CMK (cell line): ENCODE data around the gene NLRX1.
"Not testable (repeated sequence)": the region's sequence is repeated elsewhere in the genome, so short reads cannot be mapped to it uniquely, and the experiment has no call there.

Source experiments
- DNase-seq: peaks from one replicate; pipeline ENCODE4 v3.0.0-alpha.2; 2010; ENCODE audit warnings: low read depth

The NLRX1 gene

DNA sequence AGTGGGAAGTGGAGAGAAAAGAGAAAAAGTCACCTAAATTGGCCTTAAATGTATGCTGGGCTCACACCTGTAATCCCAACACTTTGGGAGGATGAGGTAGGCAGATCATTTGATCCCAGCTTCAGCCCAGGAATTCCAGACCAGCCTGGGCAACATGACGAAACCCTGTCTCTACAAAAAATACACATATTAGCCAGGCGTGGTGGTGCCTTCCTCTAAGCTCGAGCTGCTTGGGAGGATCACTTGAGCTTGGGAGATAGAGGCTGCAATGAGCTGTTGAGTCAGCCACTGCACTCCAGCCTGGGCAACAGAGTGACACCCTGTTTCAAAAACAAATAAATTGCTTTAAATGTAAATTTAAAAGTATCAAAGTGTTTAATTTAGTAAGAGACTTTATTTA is 41.5 kb downstream of the NLRX1 start:
- no peak for DNase-seq

DNA sequence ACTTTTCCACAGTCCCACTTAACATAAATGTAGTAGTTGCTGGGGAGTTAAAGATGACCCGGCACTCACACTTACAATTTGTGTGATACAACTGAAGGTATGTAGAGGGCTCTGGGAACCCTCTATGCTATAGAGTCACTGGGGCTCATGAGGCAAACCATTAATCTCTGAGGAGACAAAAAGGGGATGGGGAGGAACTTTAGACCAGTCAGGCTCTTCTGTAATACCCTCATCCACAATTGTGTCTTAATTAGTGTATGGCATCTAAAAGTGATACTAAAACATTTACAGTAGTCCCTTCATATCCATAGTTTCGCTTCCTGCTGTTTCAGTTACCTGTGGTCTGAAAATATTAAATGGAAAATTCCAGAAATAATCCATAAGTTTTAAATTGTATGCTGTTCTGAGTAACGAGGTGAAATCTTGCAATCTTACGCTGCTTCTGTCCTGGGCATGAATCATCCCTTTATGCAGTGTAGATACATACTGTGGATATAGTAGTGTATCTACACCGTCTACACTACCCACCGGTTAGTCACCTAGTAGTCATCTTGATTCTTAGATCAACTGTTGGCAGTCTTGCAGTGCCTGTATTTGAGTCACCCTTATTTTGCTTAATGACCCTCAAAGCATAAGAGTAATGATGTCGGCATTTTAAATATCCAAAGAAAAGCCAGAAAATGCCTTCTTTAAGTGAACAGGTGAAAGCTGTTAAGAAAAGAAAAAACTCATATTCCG is 49.8 kb downstream of the NLRX1 start:
- DNase-seq: no peak

DNA sequence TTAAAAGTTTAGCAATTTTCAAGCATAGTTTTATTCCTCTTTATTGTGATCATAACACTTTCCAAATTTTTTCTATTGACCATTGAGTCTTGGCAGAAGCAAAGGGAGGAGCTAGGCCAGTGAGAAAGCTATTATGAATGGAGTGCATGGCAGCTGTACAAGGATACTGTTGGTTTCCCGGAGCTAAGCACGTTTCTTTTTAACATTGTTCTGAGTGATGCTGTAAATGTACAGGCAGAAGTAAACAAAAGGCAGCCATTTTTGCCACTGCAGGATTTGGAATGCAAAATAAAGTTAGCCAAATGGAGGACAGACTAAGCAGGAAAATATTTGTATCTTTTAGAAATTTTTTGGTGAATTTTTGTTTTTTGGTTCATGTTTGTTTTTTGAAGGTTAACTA is 53.8 kb downstream of the NLRX1 start:
- DNase-seq: no peak

DNA sequence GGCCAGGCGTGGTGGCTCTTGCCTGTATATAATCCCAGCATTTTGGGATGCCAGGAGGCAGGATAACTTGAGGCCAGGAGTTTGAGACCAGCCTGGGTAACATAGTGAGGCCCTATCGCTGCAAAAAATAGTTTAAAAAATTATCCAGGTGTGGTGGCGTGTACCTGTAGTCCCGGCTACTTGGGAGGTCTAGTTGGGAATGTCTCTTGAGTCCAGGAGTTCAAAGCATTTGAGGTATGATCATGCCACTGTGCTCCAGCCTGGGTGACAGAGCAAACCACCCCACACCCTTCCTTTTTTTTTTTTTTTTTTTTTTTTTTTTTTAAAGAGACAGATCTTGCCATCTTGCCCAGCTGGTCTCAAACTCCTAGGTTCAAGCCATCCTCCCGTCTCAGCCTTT is 54.4 kb downstream of the NLRX1 start:
- DNase-seq: no peak

DNA sequence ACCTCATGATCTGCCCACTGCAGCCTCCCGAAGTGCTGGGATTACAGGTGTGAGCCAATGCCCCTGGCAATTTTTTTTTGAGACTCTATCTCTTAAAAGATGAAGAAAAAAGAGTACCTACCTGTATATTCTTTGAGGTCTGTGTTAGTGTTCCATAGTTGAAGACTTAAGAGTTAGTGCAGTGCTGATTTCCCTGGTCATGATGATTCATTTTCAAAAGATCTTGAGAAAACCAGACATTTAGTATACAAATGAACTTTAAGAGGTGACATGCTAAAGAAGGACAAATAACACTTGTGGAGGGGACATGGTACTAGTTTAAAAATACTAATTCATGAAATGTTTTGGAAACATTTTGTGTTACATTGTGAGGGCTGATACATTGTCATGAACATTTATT is 55.3 kb downstream of the NLRX1 start:
- DNase-seq: no peak

DNA sequence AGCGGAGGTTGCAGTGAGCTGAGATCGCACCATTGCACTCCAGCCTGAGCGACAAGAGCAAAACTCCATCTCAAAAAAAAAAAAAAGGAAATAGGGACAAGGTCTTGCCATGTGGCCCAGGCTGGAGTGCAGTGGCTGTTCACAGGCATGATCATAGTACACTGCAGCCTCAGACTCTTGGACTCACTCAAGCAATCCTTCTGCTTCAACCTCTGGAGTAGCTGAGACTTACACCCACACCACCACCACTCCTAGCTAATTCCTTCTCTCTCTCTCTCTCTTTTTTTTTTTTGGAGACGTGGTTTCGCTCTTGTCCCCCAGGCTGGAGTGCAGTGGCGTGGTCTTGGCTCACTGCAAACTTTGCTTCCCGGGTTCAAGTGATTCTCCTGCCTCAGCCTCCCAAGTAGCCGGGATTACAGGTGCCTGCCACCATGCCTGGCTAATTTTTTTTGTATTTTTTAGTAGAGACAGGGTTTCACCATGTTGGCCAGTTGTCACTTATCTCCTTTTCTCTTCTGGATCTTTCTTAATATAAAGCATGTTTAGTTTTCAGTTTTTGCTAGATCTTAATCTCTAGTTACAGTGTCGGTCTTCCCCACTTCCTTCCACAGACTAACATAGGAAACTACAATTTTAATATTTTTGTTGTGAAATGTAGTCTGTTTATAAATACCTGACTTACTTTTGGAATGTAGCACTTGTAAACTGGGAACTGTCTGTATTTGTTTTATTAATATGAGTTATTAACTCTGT is 60.2 kb downstream of the NLRX1 start:
- not testable (repeated sequence) for DNase-seq

DNA sequence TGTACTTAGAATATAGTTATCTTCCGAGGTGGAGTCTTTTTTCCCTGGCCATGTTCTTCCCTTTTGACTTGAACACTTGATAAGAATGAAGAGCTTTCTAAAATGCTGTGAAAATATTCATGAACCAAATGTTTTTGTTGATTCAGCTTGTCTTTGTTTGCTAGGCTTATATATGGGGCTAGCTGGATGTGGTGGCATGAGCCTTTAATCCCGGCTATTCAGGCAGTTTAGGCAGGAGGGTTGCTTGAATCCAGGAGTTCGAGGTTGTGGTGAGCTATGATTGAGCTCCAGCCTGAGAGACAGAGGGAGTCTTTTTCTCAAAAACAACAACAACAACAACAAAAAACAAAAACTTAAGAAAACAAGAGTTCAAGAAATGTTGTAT is 60.8 kb downstream of the NLRX1 start:
- DNase-seq: no peak

DNA sequence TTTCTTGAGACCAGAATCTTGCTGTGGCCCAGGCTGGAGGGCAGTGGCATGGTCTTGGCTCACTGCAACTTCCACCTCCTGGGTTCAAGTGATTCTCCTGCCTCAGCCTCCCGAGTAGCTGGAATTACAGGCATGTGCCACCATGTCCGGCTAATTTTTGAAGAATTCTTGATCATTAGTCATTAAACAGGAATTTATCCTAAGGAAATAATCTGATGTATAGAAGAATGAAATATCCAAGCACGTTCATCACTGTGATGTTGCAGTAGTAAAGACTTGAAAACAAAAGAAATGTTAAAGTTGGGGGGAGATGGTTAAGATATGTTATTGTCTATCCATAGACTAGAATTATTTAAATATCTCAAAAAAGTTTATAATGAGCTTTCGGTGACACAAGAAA is 61.2 kb downstream of the NLRX1 start:
- no peak for DNase-seq
